Measurements from ENCODE around the gene SCAF4.

DNA sequence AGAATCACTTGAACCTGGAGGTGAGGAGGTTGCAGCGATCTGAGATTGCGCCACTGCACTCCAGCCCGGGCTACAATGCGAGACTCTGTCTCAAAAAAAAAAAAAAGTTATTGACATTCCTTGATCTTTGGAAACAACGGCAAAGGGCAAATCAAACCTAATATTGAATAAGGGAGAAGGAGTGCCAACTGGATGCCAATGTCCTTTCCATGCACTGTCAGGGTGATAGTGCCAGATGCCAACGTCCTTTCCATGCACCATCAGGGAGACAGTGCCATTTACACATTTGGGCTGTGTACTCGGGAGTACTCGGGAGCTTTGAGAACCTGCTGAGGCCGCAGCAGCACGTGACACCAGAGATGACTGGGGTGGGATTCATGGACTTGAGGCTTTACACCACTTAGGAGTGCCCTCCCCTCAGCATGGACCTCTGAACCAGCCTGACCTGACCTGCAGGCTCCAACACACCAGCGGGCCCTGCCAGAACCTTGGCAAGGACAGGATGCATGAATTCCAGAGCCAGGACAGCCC lies 106.9 kb downstream of the SCAF4 start:
- TF ChIP-seq, protein P1, sequence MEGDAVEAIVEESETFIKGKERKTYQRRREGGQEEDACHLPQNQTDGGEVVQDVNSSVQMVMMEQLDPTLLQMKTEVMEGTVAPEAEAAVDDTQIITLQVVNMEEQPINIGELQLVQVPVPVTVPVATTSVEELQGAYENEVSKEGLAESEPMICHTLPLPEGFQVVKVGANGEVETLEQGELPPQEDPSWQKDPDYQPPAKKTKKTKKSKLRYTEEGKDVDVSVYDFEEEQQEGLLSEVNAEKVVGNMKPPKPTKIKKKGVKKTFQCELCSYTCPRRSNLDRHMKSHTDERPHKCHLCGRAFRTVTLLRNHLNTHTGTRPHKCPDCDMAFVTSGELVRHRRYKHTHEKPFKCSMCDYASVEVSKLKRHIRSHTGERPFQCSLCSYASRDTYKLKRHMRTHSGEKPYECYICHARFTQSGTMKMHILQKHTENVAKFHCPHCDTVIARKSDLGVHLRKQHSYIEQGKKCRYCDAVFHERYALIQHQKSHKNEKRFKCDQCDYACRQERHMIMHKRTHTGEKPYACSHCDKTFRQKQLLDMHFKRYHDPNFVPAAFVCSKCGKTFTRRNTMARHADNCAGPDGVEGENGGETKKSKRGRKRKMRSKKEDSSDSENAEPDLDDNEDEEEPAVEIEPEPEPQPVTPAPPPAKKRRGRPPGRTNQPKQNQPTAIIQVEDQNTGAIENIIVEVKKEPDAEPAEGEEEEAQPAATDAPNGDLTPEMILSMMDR (IDR thresholded peaks at IDR 0.05; ENCODE audit: insufficient read depth, low read depth, low read length), result no peak
- no peak for TF ChIP-seq EZH2 (IDR thresholded peaks at IDR 0.05; ENCODE audit: insufficient read depth, low read length)
